Esophagus squamous epithelium (tissue), 4 donors: ENCODE measurements around the gene ZMIZ1.

Experiments used
- CTCF ChIP-seq, 6 experiments: fragments of 450-650 bp in 4 of 6; fragments of 200-600 bp in 2 of 6; sonication (generic) in 2 of 6; IDR thresholded peaks; one replicate each; pipeline ENCODE4 v1.5.1; 2016 to 2019; ENCODE audit warnings: antibody characterized with exemption in 6 of 6, mild to moderate bottlenecking in 4 of 6, moderate library complexity in 4 of 6
- POLR2A ChIP-seq, 4 donors: fragments of 450-650 bp; IDR thresholded peaks; one replicate each; pipeline ENCODE4 v1.6.1; 2017; ENCODE audit warnings: antibody characterized with exemption in 4 of 4, mild to moderate bottlenecking in 4 of 4, moderate library complexity in 3 of 4

- no peak for TF ChIP-seq POLR2A (IDR thresholded peaks at IDR 0.05)
- no peak for TF ChIP-seq CTCF (IDR thresholded peaks at IDR 0.05)
Measured at GRCh38 chr10:79057481-79058275, 11.1 kb upstream of the ZMIZ1 start.
